Gastrocnemius medialis (tissue), 4 donors: ENCODE data around the gene ACSL5. TPM values are rescaled to one million over a fixed set of nuclear protein-coding genes. Genes with fewer than 3 reads are reported as not detected.

Experiments used
- ATAC-seq, 2 donors: fragments of 150-250 bp; one replicate each; pipeline ENCODE4 v1.9.1; 2016
- DNase-seq, 2 donors: peaks; one replicate each; pipeline ENCODE4 v3.0.0-alpha.2; 2019
- H3K27ac ChIP-seq, 4 donors: fragments of 200-600 bp; sonication (generic); 1 replicate in 1 of 4; 2 replicates in 3 of 4; pipeline ENCODE4 v1.5.1; 2016 to 2018; ENCODE audit warnings: mild to moderate bottlenecking in 2 of 4, moderate library complexity in 1 of 4
- H3K27me3 ChIP-seq, 3 donors: fragments of 200-600 bp; sonication (generic) in 2 of 3; 1 replicate in 1 of 3; 2 replicates in 2 of 3; pipeline versions ENCODE4 v1.5.1 to v1.6.0; 2016 to 2019; ENCODE audit warnings: mild to moderate bottlenecking in 1 of 3, moderate library complexity in 1 of 3
- H3K36me3 ChIP-seq, 2 donors: fragments of 200-600 bp; sonication (generic) in 1 of 2; one replicate each; pipeline ENCODE4 v1.5.1; 2017 to 2018
- H3K4me1 ChIP-seq, 2 donors: fragments of 200-600 bp; sonication (generic) in 1 of 2; one replicate each; pipeline ENCODE4 v1.5.1; 2016 to 2017; ENCODE audit warnings: mild to moderate bottlenecking in 2 of 2
- H3K4me3 ChIP-seq, 4 donors: fragments of 200-600 bp; sonication (generic) in 3 of 4; 1 replicate in 1 of 4; 2 replicates in 3 of 4; pipeline ENCODE4 v1.5.1; 2016 to 2019; ENCODE audit warnings: mild to moderate bottlenecking in 2 of 4
- H3K9me3 ChIP-seq, 3 donors: fragments of 200-600 bp; sonication (generic) in 2 of 3; 1 replicate in 1 of 3; 2 replicates in 2 of 3; pipeline ENCODE4 v1.5.1; 2016 to 2019
- POLR2A ChIP-seq, 2 donors: fragments of 450-650 bp; IDR thresholded peaks; one replicate each; pipeline ENCODE4 v1.6.1; 2017; ENCODE audit warnings: antibody characterized with exemption in 2 of 2, mild to moderate bottlenecking in 2 of 2, moderate library complexity in 2 of 2
- in situ Hi-C, 4 donors: fragments of 200-750 bp; cut with MboI; loops; one replicate each; pipeline versions ENCODE4 v1.15.0 to v1.8.0; 2017; ENCODE audit warnings: low sequenced_read_pairs in 4 of 4
- intact Hi-C: fragments of 100-400 bp; cut with DNase I; formaldehyde crosslinking; loops from one replicate; pipeline ENCODE4 v1.15.1; 2023; ENCODE audit warnings: low total_unique reads
- total RNA-seq, 4 donors: library from RNA; depleted of rRNA; stranded (reverse); fragments of >200 nt; gene quantifications; one replicate each; pipeline versions ENCODE4 v1.1.0 to v1.2.3, GENCODE V29; 2016
- TF ChIP-seq, protein P1 (sequence below), 5 experiments: fragments of 450-650 bp in 3 of 5; fragments of 200-600 bp in 2 of 5; sonication (generic) in 2 of 5; IDR thresholded peaks in 4 of 5; conservative IDR thresholded peaks in 1 of 5; 1 replicate in 4 of 5; 2 replicates in 1 of 5; pipeline ENCODE4 v1.5.1; 2016 to 2019; ENCODE audit warnings: antibody characterized with exemption in 5 of 5, mild to moderate bottlenecking in 3 of 5, moderate library complexity in 3 of 5

Gene ACSL5
- total RNA-seq, 4 donors from 2014 or later = 2.2 to 4.1 (median 3.1) TPM

DNA sequence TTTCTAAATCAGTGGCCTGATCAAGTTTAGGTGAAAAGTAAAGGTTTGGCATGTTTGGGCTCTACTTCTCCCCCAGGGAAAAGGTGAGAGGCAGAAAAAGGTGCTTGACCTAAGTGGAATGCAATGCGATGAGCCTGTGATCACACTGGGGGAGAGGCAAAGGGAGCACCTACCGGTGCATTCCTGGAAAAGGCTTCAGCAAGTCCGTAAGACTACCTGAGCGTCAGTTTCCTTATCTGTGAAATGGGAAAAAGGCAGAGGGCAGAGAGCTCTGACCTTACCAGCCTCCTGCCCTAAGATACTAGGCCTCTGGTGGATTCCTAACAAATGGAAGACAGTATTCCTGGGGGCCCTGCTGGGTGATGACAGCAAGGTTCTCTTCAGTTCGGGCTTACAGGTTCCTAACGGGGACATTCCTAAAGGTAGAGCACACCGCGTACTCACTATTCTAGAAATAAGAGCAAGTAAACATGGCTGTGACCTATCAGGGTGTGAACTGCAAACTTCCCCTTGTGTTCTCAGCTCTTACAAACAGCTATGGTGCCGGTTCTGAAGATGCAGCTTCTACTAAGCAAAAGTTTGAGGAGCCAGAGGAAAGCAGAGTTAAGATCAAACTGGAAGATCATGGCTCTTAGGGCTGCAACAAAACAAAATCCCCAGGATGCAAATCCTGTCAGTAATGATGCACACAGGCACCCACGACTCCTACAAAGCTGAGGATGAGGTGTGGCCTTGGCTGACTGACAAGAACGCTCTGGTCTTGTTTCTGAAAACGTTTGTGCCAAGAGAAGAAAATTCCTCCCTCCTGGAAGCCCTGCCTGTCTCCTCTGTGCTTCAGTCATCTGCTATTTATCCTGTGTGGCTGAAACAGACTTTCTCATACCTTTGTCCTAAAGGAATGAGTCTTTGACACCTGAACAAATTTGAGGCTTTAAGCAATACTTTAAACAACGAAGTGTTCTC is 13.3 kb upstream of the ACSL5 start:
- H3K27ac ChIP-seq = peak overlapping the region; percentile 60 to 75 (median 66)
- no peaks in the 10 kb centered on the region for H3K27me3 ChIP-seq
- H3K36me3 ChIP-seq = no peaks in the 10 kb centered on the region
- ATAC-seq = peak; percentile 68 to 69
- intact Hi-C loops (no loop called here), in situ Hi-C loops (no loop called here)
- H3K9me3 ChIP-seq = no peaks in the 10 kb centered on the region
- peaks cover 22 to 36% of the 10 kb centered on the region in 2 donors for H3K4me1 ChIP-seq
- no peak overlapping the region for H3K4me3 ChIP-seq
- DNase-seq = peak; percentile 39 to 69
- TF ChIP-seq, protein P1, sequence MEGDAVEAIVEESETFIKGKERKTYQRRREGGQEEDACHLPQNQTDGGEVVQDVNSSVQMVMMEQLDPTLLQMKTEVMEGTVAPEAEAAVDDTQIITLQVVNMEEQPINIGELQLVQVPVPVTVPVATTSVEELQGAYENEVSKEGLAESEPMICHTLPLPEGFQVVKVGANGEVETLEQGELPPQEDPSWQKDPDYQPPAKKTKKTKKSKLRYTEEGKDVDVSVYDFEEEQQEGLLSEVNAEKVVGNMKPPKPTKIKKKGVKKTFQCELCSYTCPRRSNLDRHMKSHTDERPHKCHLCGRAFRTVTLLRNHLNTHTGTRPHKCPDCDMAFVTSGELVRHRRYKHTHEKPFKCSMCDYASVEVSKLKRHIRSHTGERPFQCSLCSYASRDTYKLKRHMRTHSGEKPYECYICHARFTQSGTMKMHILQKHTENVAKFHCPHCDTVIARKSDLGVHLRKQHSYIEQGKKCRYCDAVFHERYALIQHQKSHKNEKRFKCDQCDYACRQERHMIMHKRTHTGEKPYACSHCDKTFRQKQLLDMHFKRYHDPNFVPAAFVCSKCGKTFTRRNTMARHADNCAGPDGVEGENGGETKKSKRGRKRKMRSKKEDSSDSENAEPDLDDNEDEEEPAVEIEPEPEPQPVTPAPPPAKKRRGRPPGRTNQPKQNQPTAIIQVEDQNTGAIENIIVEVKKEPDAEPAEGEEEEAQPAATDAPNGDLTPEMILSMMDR (IDR thresholded peaks at IDR 0.05 in 4 of 5, conservative IDR thresholded peaks at IDR 0.05 in 1 of 5) = no peak
- no peak for TF ChIP-seq POLR2A (IDR thresholded peaks at IDR 0.05)

DNA sequence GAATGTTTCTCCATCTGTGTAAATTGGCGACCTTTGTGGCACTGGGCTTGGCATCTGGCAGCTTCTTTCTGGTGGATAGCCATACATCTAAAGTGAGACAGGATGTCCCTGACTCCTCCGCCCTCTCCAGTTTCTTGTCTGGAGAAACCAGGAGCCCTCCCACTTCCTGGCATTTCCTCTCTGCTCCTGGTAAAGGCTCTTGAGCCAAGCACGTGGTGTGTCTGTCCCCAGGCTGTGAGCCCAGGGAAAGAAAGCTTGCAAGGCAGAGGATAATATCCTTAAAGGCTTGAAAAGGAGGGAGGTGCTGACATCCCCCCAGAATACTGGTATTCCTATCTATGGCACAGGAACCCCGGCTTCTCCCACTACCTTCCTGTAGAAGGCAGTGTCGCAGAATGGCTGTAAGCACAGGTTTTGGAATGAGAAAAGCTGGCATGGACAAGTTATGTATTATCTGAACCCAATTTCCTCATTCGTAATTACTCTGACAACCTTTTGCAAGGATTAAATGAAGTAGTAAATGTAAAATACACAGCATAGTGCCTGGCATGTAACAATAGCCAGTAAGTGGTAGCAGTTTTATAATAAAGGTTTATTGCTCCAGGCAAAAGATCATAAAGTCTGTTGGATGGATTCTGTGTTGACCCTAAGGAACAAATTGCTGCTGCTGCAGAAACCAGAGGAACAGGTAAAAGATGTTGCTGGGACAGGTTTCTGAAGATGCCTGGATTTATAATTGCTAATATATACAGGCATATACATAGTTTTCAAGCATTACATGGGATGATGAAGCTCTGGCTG is 11.8 kb upstream of the ACSL5 start:
- ATAC-seq (peak; percentile 78 to 84), DNase-seq (peak; percentile 48 to 73)
- Histone ChIP-seq H3K36me3 (no peaks in the 10 kb centered on the region), H3K27ac (peak overlapping the region; percentile 10 to 75 (median 66)), H3K4me1 (peaks cover 22 to 36% of the 10 kb centered on the region in 2 donors), H3K4me3 (no peak overlapping the region), H3K27me3 (no peaks in the 10 kb centered on the region), H3K9me3 (no peaks in the 10 kb centered on the region)
- TF ChIP-seq, protein P1 (IDR thresholded peaks at IDR 0.05 in 4 of 5, conservative IDR thresholded peaks at IDR 0.05 in 1 of 5) = no peak
- TF ChIP-seq POLR2A (IDR thresholded peaks at IDR 0.05) = no peak
- in situ Hi-C loops (no loop called here), intact Hi-C loops (no loop called here)

DNA sequence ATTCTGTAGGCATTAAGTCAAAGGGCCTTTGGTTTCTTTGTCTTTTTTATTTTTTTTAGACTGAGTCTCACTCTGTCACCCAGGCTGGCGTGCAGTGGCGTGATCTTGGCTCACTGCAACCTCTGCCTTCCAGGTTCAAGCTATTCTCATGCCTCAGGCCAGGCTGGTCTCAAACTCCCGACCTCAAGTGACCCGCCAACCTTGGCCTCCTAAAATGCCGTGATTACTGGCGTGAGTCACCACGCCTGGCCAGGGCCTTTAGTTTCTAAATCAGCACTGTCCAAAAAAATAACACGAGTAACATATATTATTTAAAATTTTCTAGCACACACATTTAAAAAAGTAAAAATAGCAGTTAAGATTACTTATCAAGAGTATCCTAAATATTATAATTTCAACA is 11.1 kb upstream of the ACSL5 start:
- intact Hi-C loops = no loop called here
- no peaks in the 10 kb centered on the region for H3K9me3 ChIP-seq

More for the DNA sequence above, 11.1 kb upstream of the ACSL5 start:
- DNase-seq (peak; percentile 36 to 62), ATAC-seq (peak; percentile 46 to 61)
- Histone ChIP-seq H3K27me3 (no peaks in the 10 kb centered on the region), H3K4me1 (peaks cover 22 to 36% of the 10 kb centered on the region in 2 donors), H3K4me3 (no peak overlapping the region), H3K36me3 (no peaks in the 10 kb centered on the region), H3K27ac (peak overlapping the region; percentile 10 to 75 (median 66))
- in situ Hi-C loops = no loop called here
- TF ChIP-seq, protein P1 (IDR thresholded peaks at IDR 0.05 in 4 of 5, conservative IDR thresholded peaks at IDR 0.05 in 1 of 5) = no peak
- TF ChIP-seq POLR2A (IDR thresholded peaks at IDR 0.05) = no peak
